Gastroesophageal sphincter (tissue), 4 donors: ENCODE results near the gene BRMS1L. TPM values are rescaled to one million over a fixed set of nuclear protein-coding genes. Genes with fewer than 3 reads are reported as not detected.

Experiments
- ATAC-seq: fragments of 150-250 bp; one replicate; pipeline ENCODE4 v1.9.1; 2016; ENCODE audit warnings: mild to moderate bottlenecking, moderate library complexity
- H3K27ac ChIP-seq, 4 donors: fragments of 200-600 bp; sonication (generic) in 3 of 4; 1 replicate in 3 of 4; 2 replicates in 1 of 4; pipeline ENCODE4 v1.5.1; 2016 to 2019
- H3K27me3 ChIP-seq: fragments of 200-600 bp; sonication (generic); one replicate; pipeline ENCODE4 v1.5.1; 2019
- H3K36me3 ChIP-seq, 2 donors: fragments of 200-600 bp; sonication (generic); one replicate each; pipeline ENCODE4 v1.5.1; 2019; ENCODE audit warnings: control low read depth in 1 of 2
- H3K4me1 ChIP-seq, 3 donors: fragments of 200-600 bp; sonication (generic); 1 replicate in 2 of 3; 2 replicates in 1 of 3; pipeline ENCODE4 v1.5.1; 2016 to 2019; ENCODE audit warnings: control low read depth in 2 of 3
- H3K4me3 ChIP-seq, 2 donors: fragments of 200-600 bp; sonication (generic); one replicate each; pipeline ENCODE4 v1.5.1; 2019; ENCODE audit warnings: mild to moderate bottlenecking in 1 of 2, moderate library complexity in 1 of 2
- H3K9me3 ChIP-seq, 3 donors: fragments of 200-600 bp; sonication (generic); one replicate each; pipeline ENCODE4 v1.5.1; 2017 to 2019; ENCODE audit warnings: control low read depth in 2 of 3
- CTCF ChIP-seq, 4 experiments: fragments of 200-600 bp in 2 of 4; fragments of 450-650 bp in 2 of 4; sonication (generic) in 1 of 4; IDR thresholded peaks; one replicate each; pipeline ENCODE4 v1.5.1; 2017 to 2019; ENCODE audit warnings: antibody characterized with exemption in 4 of 4, mild to moderate bottlenecking in 2 of 4, moderate library complexity in 2 of 4
- EP300 ChIP-seq: sonication (generic); formaldehyde crosslinking; IDR thresholded peaks from one replicate; pipeline ENCODE4 v1.6.1; 2017; ENCODE audit warnings: antibody characterized with exemption, mild to moderate bottlenecking
- POLR2A ChIP-seq, 2 donors: fragments of 450-650 bp; IDR thresholded peaks; one replicate each; pipeline ENCODE4 v1.6.1; 2017; ENCODE audit warnings: antibody characterized with exemption in 2 of 2, mild to moderate bottlenecking in 2 of 2, moderate library complexity in 1 of 2
- POLR2AphosphoS5 ChIP-seq: sonication (generic); formaldehyde crosslinking; IDR thresholded peaks from one replicate; pipeline ENCODE4 v1.6.1; 2017; ENCODE audit warnings: antibody characterized with exemption
- WGBS, 2 donors: methylation state at CpG; one replicate each; pipeline ENCODE4 v1.1.5; 2018; ENCODE audit warnings: low coverage in 1 of 2; 5-methylcytosine and 5-hydroxymethylcytosine counted together
- total RNA-seq, 4 donors: library from RNA; depleted of rRNA; stranded (reverse); fragments of >200 nt; gene quantifications; one replicate each; pipeline ENCODE4 v1.1.0, GENCODE V29; 2016

Gene BRMS1L
- total RNA-seq, 4 donors from 2014 or later = 5.4 to 8.9 (median 7.0) TPM

GRCh38 chr14:35878272-35879150, 52.4 kb downstream of the BRMS1L start:
- ATAC-seq = peak; percentile 50

GRCh38 chr14:35879151-35879648, 53.1 kb downstream of the BRMS1L start:
- H3K27ac ChIP-seq = peak overlapping the region in 1 of 4 donors; percentile 0
- ATAC-seq = no peak
- no peaks in the 10 kb centered on the region for H3K27me3 ChIP-seq
- no peaks in the 10 kb centered on the region for H3K36me3 ChIP-seq
- H3K4me3 ChIP-seq = no peak overlapping the region
- TF ChIP-seq EP300 = no peak
- no peak for TF ChIP-seq CTCF (IDR thresholded peaks at IDR 0.05)
- TF ChIP-seq POLR2A (IDR thresholded peaks at IDR 0.05) = no peak
- no peak for TF ChIP-seq POLR2AphosphoS5
- WGBS, 2 donors = 15 to 56% methylated on average over 2 of the region's 2 CpGs
- peaks cover 10 to 19% (median 11%) of the 10 kb centered on the region in 3 donors for H3K4me1 ChIP-seq
- H3K9me3 ChIP-seq = no peaks in the 10 kb centered on the region

More at GRCh38 chr14:35878272-35879150, 52.4 kb downstream of the BRMS1L start:
- Histone ChIP-seq H3K4me1 (peaks cover 10 to 19% (median 11%) of the 10 kb centered on the region in 3 donors), H3K27ac (peak overlapping the region in 1 of 4 donors; percentile 0), H3K4me3 (no peak overlapping the region), H3K27me3 (no peaks in the 10 kb centered on the region), H3K9me3 (no peaks in the 10 kb centered on the region), H3K36me3 (no peaks in the 10 kb centered on the region)
- 8 to 15% methylated on average over 9 of the region's 9 CpGs for WGBS, 2 donors
- TF ChIP-seq POLR2A (IDR thresholded peaks at IDR 0.05) (no peak), POLR2AphosphoS5 (peak; percentile 7), EP300 (no peak), CTCF (IDR thresholded peaks at IDR 0.05) (no peak)

GRCh38 chr14:35879654-35880249, 53.6 kb downstream of the BRMS1L start:
- Histone ChIP-seq H3K4me3 (no peak overlapping the region), H3K4me1 (peaks cover 10 to 19% (median 11%) of the 10 kb centered on the region in 3 donors), H3K36me3 (no peaks in the 10 kb centered on the region), H3K27ac (no peak overlapping the region), H3K9me3 (no peaks in the 10 kb centered on the region), H3K27me3 (no peaks in the 10 kb centered on the region)
- 68 to 85% methylated on average over 1 of the region's 1 CpG for WGBS, 2 donors
- TF ChIP-seq POLR2A (IDR thresholded peaks at IDR 0.05) (no peak), CTCF (IDR thresholded peaks at IDR 0.05) (peak in 3 of 4 experiments; percentile 33 to 48 (median 34))
- ATAC-seq = no peak

GRCh38 chr14:35881280-35881679, 55.1 kb downstream of the BRMS1L start:
- TF ChIP-seq POLR2A (IDR thresholded peaks at IDR 0.05) = no peak
- no peaks in the 10 kb centered on the region for H3K36me3 ChIP-seq
- H3K4me3 ChIP-seq = no peak overlapping the region
- H3K27ac ChIP-seq = no peak overlapping the region
- peaks cover 10 to 19% (median 11%) of the 10 kb centered on the region in 3 donors for H3K4me1 ChIP-seq
- no peaks in the 10 kb centered on the region for H3K9me3 ChIP-seq
- ATAC-seq = no peak
- 83% methylated on average over 1 of the region's 2 CpGs; no CpG with 5 or more reads in 1 of the 2 donors for WGBS, 2 donors
- no peaks in the 10 kb centered on the region for H3K27me3 ChIP-seq

- no peaks in the 10 kb centered on the region for H3K9me3 ChIP-seq
- peaks cover 4 to 10% (median 5%) of the 10 kb centered on the region in 3 donors for H3K4me1 ChIP-seq
- WGBS, 2 donors = 39 to 42% methylated on average over 6 to 7 of the region's 7 CpGs
- no peak for ATAC-seq
- H3K36me3 ChIP-seq = no peaks in the 10 kb centered on the region
- H3K27me3 ChIP-seq = no peaks in the 10 kb centered on the region
- TF ChIP-seq POLR2A (IDR thresholded peaks at IDR 0.05) (no peak), CTCF (IDR thresholded peaks at IDR 0.05) (peak; percentile 13 to 51 (median 43))
- no peak overlapping the region for H3K4me3 ChIP-seq
- H3K27ac ChIP-seq = no peak overlapping the region
Measured at GRCh38 chr14:35883677-35884293, 57.6 kb downstream of the BRMS1L start.
